GM18868 (cell line): ENCODE measurements around the gene MT1H.
"Not testable (repeated sequence)": the region's sequence is repeated elsewhere in the genome, so short reads cannot be mapped to it uniquely, and the experiment has no call there.

Experiments used
- ATAC-seq: cut with Tn5 transposase; IDR thresholded peaks from one replicate; pipeline ENCODE4 v1.9.1; 2021; ENCODE audit warnings: mild to moderate bottlenecking, moderate library complexity; ENCODE audit not compliant: unreplicated experiment

MT1H gene

GRCh38 chr16:56662357-56663354 is 7.0 kb upstream of the MT1H start:
- ATAC-seq = no peak

GRCh38 chr16:56664506-56664905 is 5.1 kb upstream of the MT1H start:
- no peak for ATAC-seq

- ATAC-seq = not testable (repeated sequence)
These were observed 4.0 kb upstream of the MT1H start for GRCh38 chr16:56665286-56666261.

GRCh38 chr16:56667581-56668571 is 1.7 kb upstream of the MT1H start, which contains the start of gene MT1G:
TSS of gene MT1G (minus strand) at chr16:56668065. CDS start at chr16:56667993, 72 bp downstream.
- no peak for ATAC-seq

- ATAC-seq = no peak
These were observed 416 bp downstream of the MT1H start for GRCh38 chr16:56669840-56670619.

GRCh38 chr16:56670620-56670934 is 963 bp downstream of the MT1H start:
- no peak for ATAC-seq

- not testable (repeated sequence) for ATAC-seq
These were observed 2.1 kb downstream of the MT1H start for GRCh38 chr16:56671691-56672090.

GRCh38 chr16:56672171-56672570 is 2.6 kb downstream of the MT1H start:
- ATAC-seq = not testable (repeated sequence)

- no peak for ATAC-seq
These were observed 3.3 kb downstream of the MT1H start for GRCh38 chr16:56672761-56673536.

- ATAC-seq = no peak
These were observed 4.3 kb downstream of the MT1H start for GRCh38 chr16:56673921-56674320.

GRCh38 chr16:56674570-56674969 is 5.0 kb downstream of the MT1H start:
- ATAC-seq = not testable (repeated sequence)

- no peak for ATAC-seq
These were observed 6.1 kb downstream of the MT1H start for GRCh38 chr16:56675685-56676210.

GRCh38 chr16:56677474-56677873 is 7.9 kb downstream of the MT1H start:
- no peak for ATAC-seq

GRCh38 chr16:56679078-56679730 is 9.6 kb downstream of the MT1H start:
- ATAC-seq = no peak

- no peak for ATAC-seq
These were observed 10.2 kb downstream of the MT1H start for GRCh38 chr16:56679818-56680217.

- ATAC-seq = peak; percentile 99
These were observed 12.5 kb downstream of the MT1H start, which contains the start of gene MT1X for GRCh38 chr16:56681939-56682702. TSS of gene MT1X (plus strand) at chr16:56682470. CDS start at chr16:56682541, 71 bp downstream.
